Stimulated activated CD4-positive, alpha-beta T cell treated with anti-CD3 and anti-CD28 coated beads, Interleukin-12 subunit alpha, Interleukin-12 subunit beta, amount 100 ng/mL, for 24 hours (primary cell): ENCODE data around the gene MAP3K7.

ENCODE experiments used
- DNase-seq, 2 experiments: peaks; one replicate each; pipeline ENCODE4 v3.0.0-alpha.2; 2020; ENCODE audit warnings: low read depth in 2 of 2

The MAP3K7 gene

GRCh38 chr6:90530882-90531281, 56.0 kb downstream of the MAP3K7 start:
- DNase-seq: no peak

GRCh38 chr6:90525421-90525820, 61.5 kb downstream of the MAP3K7 start:
- no peak for DNase-seq

GRCh38 chr6:90523779-90524310, 63.0 kb downstream of the MAP3K7 start:
- DNase-seq: no peak

- no peak for DNase-seq
Measured at GRCh38 chr6:90521955-90522354, 64.9 kb downstream of the MAP3K7 start.

GRCh38 chr6:90516074-90516660, 70.7 kb downstream of the MAP3K7 start:
- DNase-seq: no peak

GRCh38 chr6:90514496-90514895, 72.4 kb downstream of the MAP3K7 start:
- no peak for DNase-seq

- DNase-seq: no peak
Measured at GRCh38 chr6:90508753-90509152, 78.1 kb downstream of the MAP3K7 start.

- no peak for DNase-seq
Measured at GRCh38 chr6:90502866-90503407, 83.9 kb downstream of the MAP3K7 start.

- no peak for DNase-seq
Measured at GRCh38 chr6:90502381-90502780, 84.5 kb downstream of the MAP3K7 start.

- DNase-seq: no peak
Measured at GRCh38 chr6:90500458-90500857, 86.4 kb downstream of the MAP3K7 start.

GRCh38 chr6:90497411-90497810, 89.5 kb downstream of the MAP3K7 start:
- DNase-seq: no peak

- DNase-seq: no peak
Measured at GRCh38 chr6:90496258-90497016, 90.4 kb downstream of the MAP3K7 start.

GRCh38 chr6:90495216-90495817, 91.6 kb downstream of the MAP3K7 start:
- no peak for DNase-seq

- DNase-seq: no peak
Measured at GRCh38 chr6:90494067-90494780, 92.6 kb downstream of the MAP3K7 start.

GRCh38 chr6:90493332-90493731, 93.5 kb downstream of the MAP3K7 start:
- DNase-seq: no peak

GRCh38 chr6:90492798-90493197, 94.1 kb downstream of the MAP3K7 start:
- no peak for DNase-seq

- no peak for DNase-seq
Measured at GRCh38 chr6:90492369-90492768, 94.5 kb downstream of the MAP3K7 start.

- no peak for DNase-seq
Measured at GRCh38 chr6:90490030-90490716, 96.7 kb downstream of the MAP3K7 start.

- no peak for DNase-seq
Measured at GRCh38 chr6:90488816-90489215, 98.1 kb downstream of the MAP3K7 start.

GRCh38 chr6:90485635-90486277, 101.1 kb downstream of the MAP3K7 start:
- no peak for DNase-seq

GRCh38 chr6:90484903-90485302, 102.0 kb downstream of the MAP3K7 start:
- DNase-seq: no peak
